ENCODE data around the gene LMBRD2.

Gene LMBRD2

DNA sequence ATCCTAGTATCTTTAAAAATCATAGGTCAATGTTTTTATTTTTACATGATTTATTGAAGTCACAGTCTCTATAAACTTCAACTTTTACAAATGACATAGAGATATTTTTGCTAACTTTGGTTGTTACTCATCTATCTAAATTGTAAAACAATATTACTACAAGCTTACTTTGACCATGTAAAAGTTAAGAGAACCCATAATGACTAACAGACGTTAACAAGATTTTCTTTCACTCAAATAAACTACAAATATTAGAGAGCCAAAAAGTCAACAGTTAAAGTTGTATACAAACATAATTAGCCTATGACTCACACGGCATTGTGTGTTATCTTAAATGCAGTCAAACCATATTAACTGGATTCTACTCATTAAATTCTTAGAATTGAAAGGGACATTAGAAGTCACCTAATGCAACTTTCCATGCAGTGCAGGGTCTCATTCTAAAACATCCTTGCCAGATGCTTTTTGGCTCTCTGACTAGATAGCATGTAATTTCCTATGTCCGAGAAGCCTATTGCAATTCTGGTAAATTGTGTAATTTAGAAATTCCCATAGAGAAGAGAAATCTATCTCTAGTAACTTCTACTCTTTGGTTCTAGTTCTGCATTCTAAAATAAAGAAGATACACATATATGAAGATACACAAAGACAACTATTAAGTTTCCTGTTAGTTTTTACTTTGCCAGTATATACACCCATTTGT, 42.8 kb downstream of the LMBRD2 start:
- TF ChIP-seq, protein P1, sequence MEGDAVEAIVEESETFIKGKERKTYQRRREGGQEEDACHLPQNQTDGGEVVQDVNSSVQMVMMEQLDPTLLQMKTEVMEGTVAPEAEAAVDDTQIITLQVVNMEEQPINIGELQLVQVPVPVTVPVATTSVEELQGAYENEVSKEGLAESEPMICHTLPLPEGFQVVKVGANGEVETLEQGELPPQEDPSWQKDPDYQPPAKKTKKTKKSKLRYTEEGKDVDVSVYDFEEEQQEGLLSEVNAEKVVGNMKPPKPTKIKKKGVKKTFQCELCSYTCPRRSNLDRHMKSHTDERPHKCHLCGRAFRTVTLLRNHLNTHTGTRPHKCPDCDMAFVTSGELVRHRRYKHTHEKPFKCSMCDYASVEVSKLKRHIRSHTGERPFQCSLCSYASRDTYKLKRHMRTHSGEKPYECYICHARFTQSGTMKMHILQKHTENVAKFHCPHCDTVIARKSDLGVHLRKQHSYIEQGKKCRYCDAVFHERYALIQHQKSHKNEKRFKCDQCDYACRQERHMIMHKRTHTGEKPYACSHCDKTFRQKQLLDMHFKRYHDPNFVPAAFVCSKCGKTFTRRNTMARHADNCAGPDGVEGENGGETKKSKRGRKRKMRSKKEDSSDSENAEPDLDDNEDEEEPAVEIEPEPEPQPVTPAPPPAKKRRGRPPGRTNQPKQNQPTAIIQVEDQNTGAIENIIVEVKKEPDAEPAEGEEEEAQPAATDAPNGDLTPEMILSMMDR (IDR thresholded peaks at IDR 0.05; ENCODE audit: borderline replicate concordance, insufficient read depth, low read depth, low read length) = no peak
- H3K4me3 ChIP-seq (ENCODE audit: low read depth, low read length) = no peak overlapping the region

DNA sequence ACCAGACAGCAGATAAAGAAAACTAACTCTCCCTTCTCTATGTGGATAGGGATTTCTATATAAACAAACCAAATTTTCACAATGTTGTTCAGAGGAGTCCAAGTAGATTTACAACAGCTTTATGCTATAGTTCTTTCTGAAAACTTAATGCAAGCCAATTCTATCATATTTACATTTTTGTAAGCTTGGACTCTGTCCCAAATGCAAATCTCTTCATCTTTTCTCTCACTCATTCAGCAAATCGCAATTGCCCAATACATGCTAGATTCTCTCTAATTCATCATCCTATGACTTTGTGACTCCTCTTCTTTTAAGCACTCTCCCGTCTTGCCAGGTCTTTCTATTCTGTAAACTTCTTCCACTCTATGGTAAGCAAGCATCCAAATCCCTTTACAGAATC, 45.9 kb downstream of the LMBRD2 start:
- TF ChIP-seq, protein P1 (IDR thresholded peaks at IDR 0.05; ENCODE audit: borderline replicate concordance, insufficient read depth, low read depth, low read length) = no peak
- H3K4me3 ChIP-seq (ENCODE audit: low read depth, low read length) = no peak overlapping the region

DNA sequence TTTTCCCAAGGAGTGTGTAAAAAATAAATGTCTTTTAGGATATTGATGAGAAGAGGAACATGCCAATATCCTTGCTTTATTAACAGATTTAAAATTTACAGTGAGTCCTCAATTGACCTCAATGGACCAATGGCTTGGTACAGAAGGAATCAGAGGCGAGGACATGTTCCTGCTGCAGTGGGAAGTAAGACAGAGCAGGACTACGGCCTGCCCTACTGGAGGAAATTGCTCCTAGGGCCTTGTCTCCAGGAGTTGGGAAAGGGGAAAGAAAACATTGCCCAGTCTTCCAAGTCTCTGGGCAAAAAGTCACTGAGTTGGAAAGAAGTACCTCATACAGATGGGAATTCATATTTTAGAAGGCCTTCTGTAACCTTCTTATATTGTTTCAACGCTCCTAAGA, 51.9 kb downstream of the LMBRD2 start:
- no peak overlapping the region for H3K4me3 ChIP-seq (ENCODE audit: low read depth, low read length)
- TF ChIP-seq, protein P1 (IDR thresholded peaks at IDR 0.05; ENCODE audit: borderline replicate concordance, insufficient read depth, low read depth, low read length) = no peak

DNA sequence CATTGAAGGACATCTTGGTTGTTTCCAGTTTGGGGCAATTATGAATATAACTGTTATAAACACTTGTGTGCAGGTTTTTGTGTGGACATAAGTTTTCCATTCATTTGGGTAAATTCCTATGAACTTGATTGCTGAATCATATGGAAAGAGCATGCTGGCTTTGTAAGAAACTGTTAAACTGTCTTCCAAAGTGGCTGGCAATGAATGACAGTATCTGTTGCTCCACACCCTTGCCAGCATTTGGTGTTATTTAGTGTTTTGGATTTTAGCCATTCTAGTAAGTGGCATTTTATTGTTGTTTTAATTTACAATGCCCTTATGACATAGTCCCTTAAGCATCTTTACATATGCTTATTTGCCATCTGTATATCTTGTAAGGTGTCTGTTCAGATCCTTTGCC, 55.2 kb downstream of the LMBRD2 start:
- TF ChIP-seq, protein P1 (IDR thresholded peaks at IDR 0.05; ENCODE audit: borderline replicate concordance, insufficient read depth, low read depth, low read length) = no peak
- no peak overlapping the region for H3K4me3 ChIP-seq (ENCODE audit: low read depth, low read length)

DNA sequence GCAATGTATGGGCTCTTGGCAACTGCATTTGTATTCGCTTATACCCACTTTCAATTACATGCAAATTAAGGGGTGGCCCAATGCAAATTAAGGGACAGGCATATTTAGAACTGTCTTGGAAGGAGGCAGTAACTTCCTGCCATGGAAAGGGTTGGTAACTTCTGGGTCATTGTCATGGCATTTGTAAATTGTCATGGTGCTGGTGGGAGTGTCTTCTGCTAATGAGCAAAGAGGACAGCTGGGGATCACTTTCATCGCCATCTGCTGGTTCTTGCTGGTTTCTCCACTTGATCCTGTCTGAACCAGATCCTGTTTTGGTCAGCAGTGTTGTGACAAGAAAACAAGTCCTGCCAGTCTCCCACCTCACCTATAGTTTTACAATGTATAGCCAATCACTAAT, 61.7 kb downstream of the LMBRD2 start:
- TF ChIP-seq, protein P1 (IDR thresholded peaks at IDR 0.05; ENCODE audit: borderline replicate concordance, insufficient read depth, low read depth, low read length) = peak; percentile 56; the same call in 1 of the 2 replicates
- no peak overlapping the region for H3K4me3 ChIP-seq (ENCODE audit: low read depth, low read length)

DNA sequence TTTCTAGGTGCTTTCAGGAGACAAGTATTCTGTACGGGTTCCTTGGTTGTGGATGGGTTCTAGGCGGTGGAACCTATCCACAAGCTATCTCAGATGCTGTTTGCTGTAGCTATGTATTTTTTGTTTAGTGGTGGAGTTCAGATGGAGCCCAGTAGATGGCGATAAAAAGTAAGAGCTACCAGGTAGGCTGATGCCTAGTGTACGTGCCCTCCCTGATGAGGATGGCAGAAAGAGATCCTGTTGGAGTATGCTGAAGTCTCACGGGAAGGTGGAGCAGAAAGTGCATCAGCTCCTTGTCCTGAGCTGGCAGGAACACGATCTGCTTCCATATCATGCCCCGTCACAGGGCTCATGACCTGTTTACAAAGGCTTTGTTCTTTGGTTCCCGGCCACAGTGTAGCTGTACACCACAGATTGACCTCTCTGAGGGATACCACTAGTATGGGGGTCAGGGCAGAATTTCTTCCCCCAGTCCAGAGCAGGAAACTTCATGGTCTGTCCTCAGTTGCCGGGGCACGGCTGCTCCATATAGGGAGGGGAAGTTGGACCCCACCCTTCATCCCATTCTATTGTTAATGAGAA, 72.4 kb downstream of the LMBRD2 start:
- TF ChIP-seq, protein P1 (IDR thresholded peaks at IDR 0.05; ENCODE audit: borderline replicate concordance, insufficient read depth, low read depth, low read length) = peak; percentile 66
- no peak overlapping the region for H3K4me3 ChIP-seq (ENCODE audit: low read depth, low read length)

DNA sequence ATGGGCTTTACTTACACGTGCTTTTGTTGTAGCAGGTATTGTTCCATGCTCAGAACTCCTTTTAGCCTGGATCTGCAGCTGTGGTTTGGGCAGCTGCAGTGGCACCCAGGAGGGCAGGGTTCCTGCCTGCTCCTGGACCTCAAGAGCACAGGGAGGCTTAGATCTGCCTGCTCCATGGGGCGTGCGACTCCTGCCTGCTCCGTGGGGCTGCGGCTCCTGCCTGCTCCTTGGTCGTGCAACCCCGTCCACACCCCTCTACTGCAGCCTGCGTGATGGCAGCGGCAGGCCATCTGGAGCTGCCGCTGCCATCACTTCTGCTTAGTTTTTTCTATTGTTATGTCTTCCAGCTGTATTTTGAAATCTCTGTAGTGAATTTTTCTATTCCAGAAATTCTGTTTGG, 73.3 kb downstream of the LMBRD2 start:
- TF ChIP-seq, protein P1 (IDR thresholded peaks at IDR 0.05; ENCODE audit: borderline replicate concordance, insufficient read depth, low read depth, low read length) = no peak
- no peak overlapping the region for H3K4me3 ChIP-seq (ENCODE audit: low read depth, low read length)

All from GM12875 (cell line).